ENCODE results near the gene BMPER. TPM values are rescaled to one million over a fixed set of nuclear protein-coding genes. Genes with fewer than 3 reads are reported as not detected.

The BMPER gene
- total RNA-seq, 2 donors from 2014 or later, result 0.31 TPM; not detected in 1

- Mint-ChIP-seq H3K27ac (no peak overlapping the region), H3K36me3 (no peaks in the 10 kb centered on the region), H3K9me3 (no peaks in the 10 kb centered on the region), H3K4me3 (no peak overlapping the region), H3K27me3 (peaks cover 0 to 9% of the 10 kb centered on the region in 2 donors), H3K4me1 (ENCODE audit: low read depth in 2 of 2) (no peaks in the 10 kb centered on the region)
- DNase-seq (ENCODE audit: low spot score) (no peak), ATAC-seq (no peak)
Observed at GRCh38 chr7:34064519-34065158, 159.3 kb downstream of the BMPER start.

- H3K4me3 Mint-ChIP-seq, result no peak overlapping the region
- no peaks in the 10 kb centered on the region for H3K4me1 Mint-ChIP-seq (ENCODE audit: low read depth in 2 of 2)
- ATAC-seq, result no peak
- H3K27ac Mint-ChIP-seq, result no peak overlapping the region
- no peaks in the 10 kb centered on the region for H3K36me3 Mint-ChIP-seq
- DNase-seq (ENCODE audit: low spot score), result no peak
- H3K9me3 Mint-ChIP-seq, result no peaks in the 10 kb centered on the region
- peaks cover 0 to 15% of the 10 kb centered on the region in 2 donors for H3K27me3 Mint-ChIP-seq
Observed at GRCh38 chr7:34066411-34066810, 161.1 kb downstream of the BMPER start.

GRCh38 chr7:34067005-34067778, 161.9 kb downstream of the BMPER start:
- H3K9me3 Mint-ChIP-seq, result no peaks in the 10 kb centered on the region
- H3K4me3 Mint-ChIP-seq, result no peak overlapping the region
- H3K27ac Mint-ChIP-seq, result no peak overlapping the region
- H3K4me1 Mint-ChIP-seq (ENCODE audit: low read depth in 2 of 2), result no peaks in the 10 kb centered on the region
- DNase-seq (ENCODE audit: low spot score), result no peak
- H3K36me3 Mint-ChIP-seq, result no peaks in the 10 kb centered on the region
- no peak for ATAC-seq
- H3K27me3 Mint-ChIP-seq, result peaks cover 0 to 15% of the 10 kb centered on the region in 2 donors

GRCh38 chr7:34069676-34070075, 164.3 kb downstream of the BMPER start:
- DNase-seq (ENCODE audit: low spot score) (no peak), ATAC-seq (no peak)
- Mint-ChIP-seq H3K4me1 (ENCODE audit: low read depth in 2 of 2) (no peaks in the 10 kb centered on the region), H3K27ac (no peak overlapping the region), H3K36me3 (no peaks in the 10 kb centered on the region), H3K27me3 (peaks cover 0 to 15% of the 10 kb centered on the region in 2 donors), H3K9me3 (no peaks in the 10 kb centered on the region), H3K4me3 (no peak overlapping the region)

GRCh38 chr7:34070511-34071323, 165.4 kb downstream of the BMPER start:
- ATAC-seq, result no peak
- Mint-ChIP-seq H3K4me3 (no peak overlapping the region), H3K9me3 (no peaks in the 10 kb centered on the region), H3K4me1 (ENCODE audit: low read depth in 2 of 2) (no peaks in the 10 kb centered on the region), H3K27ac (no peak overlapping the region), H3K36me3 (no peaks in the 10 kb centered on the region), H3K27me3 (peaks cover 0 to 8% of the 10 kb centered on the region in 2 donors)
- DNase-seq (ENCODE audit: low spot score), result no peak

- Mint-ChIP-seq H3K4me3 (no peak overlapping the region), H3K27ac (no peak overlapping the region), H3K27me3 (peaks cover 3 to 8% of the 10 kb centered on the region in 2 donors), H3K36me3 (no peaks in the 10 kb centered on the region), H3K9me3 (no peaks in the 10 kb centered on the region), H3K4me1 (ENCODE audit: low read depth in 2 of 2) (no peaks in the 10 kb centered on the region)
- no peak for ATAC-seq
- no peak for DNase-seq (ENCODE audit: low spot score)
Observed at GRCh38 chr7:34073676-34074075, 168.3 kb downstream of the BMPER start.

- Mint-ChIP-seq H3K27me3 (peaks cover 3 to 8% of the 10 kb centered on the region in 2 donors), H3K27ac (no peak overlapping the region), H3K9me3 (peaks cover 1% of the 10 kb centered on the region), H3K4me3 (no peak overlapping the region), H3K36me3 (no peaks in the 10 kb centered on the region), H3K4me1 (ENCODE audit: low read depth in 2 of 2) (no peaks in the 10 kb centered on the region)
- DNase-seq (ENCODE audit: low spot score) (no peak), ATAC-seq (no peak)
Observed at GRCh38 chr7:34074421-34074820, 169.1 kb downstream of the BMPER start.

- Mint-ChIP-seq H3K27ac (no peak overlapping the region), H3K4me1 (ENCODE audit: low read depth in 2 of 2) (no peaks in the 10 kb centered on the region), H3K36me3 (no peaks in the 10 kb centered on the region), H3K27me3 (peaks cover 0 to 3% of the 10 kb centered on the region in 2 donors), H3K4me3 (no peak overlapping the region), H3K9me3 (peaks cover 2% of the 10 kb centered on the region)
- DNase-seq (ENCODE audit: low spot score), result no peak
- no peak for ATAC-seq
Observed at GRCh38 chr7:34075523-34076370, 170.4 kb downstream of the BMPER start.

GRCh38 chr7:34077168-34077567, 171.8 kb downstream of the BMPER start:
- H3K27ac Mint-ChIP-seq, result no peak overlapping the region
- H3K27me3 Mint-ChIP-seq, result peaks cover 4 to 6% of the 10 kb centered on the region in 2 donors
- H3K36me3 Mint-ChIP-seq, result no peaks in the 10 kb centered on the region
- H3K4me3 Mint-ChIP-seq, result no peak overlapping the region
- ATAC-seq (no peak), DNase-seq (ENCODE audit: low spot score) (no peak)
- H3K4me1 Mint-ChIP-seq (ENCODE audit: low read depth in 2 of 2), result no peaks in the 10 kb centered on the region
- H3K9me3 Mint-ChIP-seq, result peaks cover 2% of the 10 kb centered on the region

GRCh38 chr7:34078864-34079263, 173.5 kb downstream of the BMPER start:
- DNase-seq (ENCODE audit: low spot score) (no peak), ATAC-seq (no peak)
- Mint-ChIP-seq H3K4me1 (ENCODE audit: low read depth in 2 of 2) (no peaks in the 10 kb centered on the region), H3K27me3 (peaks cover 4 to 8% of the 10 kb centered on the region in 2 donors), H3K4me3 (no peak overlapping the region), H3K27ac (no peak overlapping the region), H3K36me3 (no peaks in the 10 kb centered on the region), H3K9me3 (peaks cover 2% of the 10 kb centered on the region)

- H3K36me3 Mint-ChIP-seq, result no peaks in the 10 kb centered on the region
- no peak overlapping the region for H3K27ac Mint-ChIP-seq
- H3K27me3 Mint-ChIP-seq, result peaks cover 4 to 8% of the 10 kb centered on the region in 2 donors
- ATAC-seq, result no peak
- peaks cover 2% of the 10 kb centered on the region for H3K9me3 Mint-ChIP-seq
- H3K4me1 Mint-ChIP-seq (ENCODE audit: low read depth in 2 of 2), result no peaks in the 10 kb centered on the region
- no peak overlapping the region for H3K4me3 Mint-ChIP-seq
- no peak for DNase-seq (ENCODE audit: low spot score)
Observed at GRCh38 chr7:34080513-34080912, 175.2 kb downstream of the BMPER start.

GRCh38 chr7:34081935-34082334, 176.6 kb downstream of the BMPER start:
- ATAC-seq (no peak), DNase-seq (ENCODE audit: low spot score) (no peak)
- Mint-ChIP-seq H3K36me3 (no peaks in the 10 kb centered on the region), H3K27me3 (peaks cover 4 to 7% of the 10 kb centered on the region in 2 donors), H3K9me3 (peaks cover 2% of the 10 kb centered on the region), H3K4me3 (no peak overlapping the region), H3K27ac (no peak overlapping the region), H3K4me1 (ENCODE audit: low read depth in 2 of 2) (no peaks in the 10 kb centered on the region)

- Mint-ChIP-seq H3K27me3 (peaks cover 4 to 5% of the 10 kb centered on the region in 2 donors), H3K27ac (no peak overlapping the region), H3K36me3 (no peaks in the 10 kb centered on the region), H3K9me3 (peaks cover 2% of the 10 kb centered on the region), H3K4me1 (ENCODE audit: low read depth in 2 of 2) (no peaks in the 10 kb centered on the region), H3K4me3 (no peak overlapping the region)
- no peak for DNase-seq (ENCODE audit: low spot score)
- ATAC-seq, result no peak
Observed at GRCh38 chr7:34083440-34083839, 178.1 kb downstream of the BMPER start.

Data from natural killer cell treated with Interleukin-12 subunit alpha and Interleukin-12 subunit beta and Interleukin-15 and Interleukin-18, amount 100 ng/mL, for 72 hours (primary cell).